GM12801 (cell line): ENCODE results near the gene SLC25A11.

Experiments
- TF ChIP-seq, protein P1 (sequence below): IDR thresholded peaks from one replicate; pipeline ENCODE4 v1.5.1; 2011; ENCODE audit warnings: control low read depth; ENCODE audit not compliant: insufficient read length; ENCODE audit errors: extremely low read depth

SLC25A11 gene

GRCh38 chr17:4901648-4902344, 38.0 kb downstream of the SLC25A11 start:
- TF ChIP-seq, protein P1, sequence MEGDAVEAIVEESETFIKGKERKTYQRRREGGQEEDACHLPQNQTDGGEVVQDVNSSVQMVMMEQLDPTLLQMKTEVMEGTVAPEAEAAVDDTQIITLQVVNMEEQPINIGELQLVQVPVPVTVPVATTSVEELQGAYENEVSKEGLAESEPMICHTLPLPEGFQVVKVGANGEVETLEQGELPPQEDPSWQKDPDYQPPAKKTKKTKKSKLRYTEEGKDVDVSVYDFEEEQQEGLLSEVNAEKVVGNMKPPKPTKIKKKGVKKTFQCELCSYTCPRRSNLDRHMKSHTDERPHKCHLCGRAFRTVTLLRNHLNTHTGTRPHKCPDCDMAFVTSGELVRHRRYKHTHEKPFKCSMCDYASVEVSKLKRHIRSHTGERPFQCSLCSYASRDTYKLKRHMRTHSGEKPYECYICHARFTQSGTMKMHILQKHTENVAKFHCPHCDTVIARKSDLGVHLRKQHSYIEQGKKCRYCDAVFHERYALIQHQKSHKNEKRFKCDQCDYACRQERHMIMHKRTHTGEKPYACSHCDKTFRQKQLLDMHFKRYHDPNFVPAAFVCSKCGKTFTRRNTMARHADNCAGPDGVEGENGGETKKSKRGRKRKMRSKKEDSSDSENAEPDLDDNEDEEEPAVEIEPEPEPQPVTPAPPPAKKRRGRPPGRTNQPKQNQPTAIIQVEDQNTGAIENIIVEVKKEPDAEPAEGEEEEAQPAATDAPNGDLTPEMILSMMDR: no peak

DNA sequence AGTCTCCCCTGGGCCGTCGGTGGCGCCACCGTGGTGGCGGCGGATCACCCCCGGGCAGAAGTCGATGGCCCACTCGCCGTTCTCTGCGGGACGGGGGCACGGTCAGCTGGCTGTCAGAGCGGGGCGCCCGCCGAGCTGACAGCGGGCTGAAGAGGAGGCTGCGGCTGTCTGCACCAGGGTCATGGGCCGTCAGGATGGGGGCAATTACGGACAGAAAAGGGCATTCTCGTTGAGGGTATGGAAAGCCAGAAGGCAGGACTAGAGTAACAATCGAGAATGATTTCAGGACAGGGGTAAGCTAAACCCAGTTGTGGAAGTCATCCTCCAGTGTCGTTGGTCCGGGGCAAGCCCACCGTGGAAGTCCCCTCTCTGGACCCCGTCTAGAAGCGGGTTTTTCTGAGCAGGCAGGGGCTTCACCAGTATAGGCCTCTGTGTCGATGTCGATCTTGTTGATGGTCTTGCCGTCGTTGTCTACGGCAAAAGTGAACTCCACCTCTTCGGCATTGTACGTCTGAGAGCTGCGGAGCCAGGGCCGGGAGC, 38.7 kb downstream of the SLC25A11 start:
- TF ChIP-seq, protein P1: no peak

DNA sequence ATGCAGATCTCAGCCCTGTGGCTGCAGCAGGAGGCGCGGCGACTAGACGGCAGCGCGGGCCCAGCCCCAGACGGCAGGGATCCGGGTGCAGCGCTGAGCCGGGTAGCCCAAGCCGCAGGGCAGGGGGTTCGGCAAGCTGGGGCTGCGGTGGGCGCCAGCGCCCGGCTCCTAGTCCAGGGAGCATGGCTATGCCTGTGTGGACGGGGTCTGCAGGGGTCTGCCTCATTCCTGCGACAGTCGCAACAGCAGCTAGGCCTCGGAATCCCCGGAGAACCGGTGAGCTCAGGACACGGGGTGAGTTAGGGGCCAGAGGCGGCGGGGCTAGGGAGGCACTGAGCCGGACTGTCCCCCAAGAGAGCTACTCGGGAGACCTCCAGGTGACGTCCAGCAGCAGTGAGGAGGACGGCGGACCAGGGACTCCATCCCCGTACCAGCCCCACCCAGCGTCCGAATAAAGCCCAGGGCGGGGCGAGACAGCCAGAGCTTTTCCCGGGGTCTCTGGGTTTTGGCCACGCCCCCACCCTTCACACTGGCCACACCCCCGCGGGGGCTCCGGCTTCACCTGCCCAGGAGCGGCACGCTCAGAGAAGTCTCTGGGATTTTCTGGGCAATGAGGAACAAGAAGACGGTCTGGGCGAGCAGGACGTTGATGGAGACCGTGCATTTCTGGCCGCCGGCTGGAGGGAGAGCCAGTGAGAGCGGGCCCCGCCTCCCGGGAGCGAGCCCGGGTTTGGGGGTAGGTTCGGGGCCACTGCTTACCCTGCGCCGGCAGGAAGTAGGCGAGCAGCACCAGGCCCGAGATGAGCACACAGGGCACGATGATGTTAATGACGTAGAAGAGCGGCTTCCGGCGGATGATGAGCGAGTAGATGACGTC, 39.4 kb downstream of the SLC25A11 start:
- TF ChIP-seq, protein P1: no peak

GRCh38 chr17:4899341-4900230, 40.3 kb downstream of the SLC25A11 start, which contains the start of gene C17orf107:
TSS of gene C17orf107 (plus strand) at chr17:4899536. CDS start at chr17:4899763, 227 bp downstream.
- TF ChIP-seq, protein P1: no peak

DNA sequence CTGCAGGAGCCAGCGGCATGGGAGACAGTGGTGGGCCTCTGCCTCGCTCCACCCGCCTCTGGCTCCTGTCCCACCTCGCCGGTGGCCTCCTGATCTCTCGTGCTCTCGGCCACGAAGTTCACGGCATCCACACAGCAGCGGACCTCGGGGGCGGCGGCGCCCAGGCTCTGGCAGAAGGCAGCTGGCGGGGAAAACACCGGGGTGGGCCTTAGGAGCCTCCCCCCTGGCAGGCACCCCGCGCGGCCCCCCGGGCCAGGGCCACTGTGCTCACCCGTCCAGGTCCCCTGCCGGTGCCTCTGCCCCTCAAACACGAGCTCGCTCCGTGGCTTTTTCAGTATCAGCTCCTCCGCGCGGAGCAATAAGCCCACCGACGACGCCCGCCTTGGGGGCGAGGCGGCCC, 40.9 kb downstream of the SLC25A11 start:
- TF ChIP-seq, protein P1: no peak

GRCh38 chr17:4898351-4898750, 41.5 kb downstream of the SLC25A11 start:
- TF ChIP-seq, protein P1: no peak
